Ishikawa (cell line): ENCODE measurements around the gene CNTNAP2.

Experiments
- CEBPB ChIP-seq: IDR thresholded peaks from 2 replicates; pipeline ENCODE4 v1.6.1; 2012
- CREB1 ChIP-seq: IDR thresholded peaks from 2 replicates; pipeline ENCODE4 v1.6.1; 2012; ENCODE audit warnings: low read depth
- EGR1 ChIP-seq: IDR thresholded peaks from 2 replicates; pipeline ENCODE4 v1.6.1; 2012
- EP300 ChIP-seq: IDR thresholded peaks from 2 replicates; pipeline ENCODE4 v1.6.1; 2012; ENCODE audit warnings: borderline replicate concordance
- FOXM1 ChIP-seq: IDR thresholded peaks from 2 replicates; pipeline ENCODE4 v1.6.1; 2012; ENCODE audit warnings: low read depth, borderline replicate concordance
- MAX ChIP-seq: IDR thresholded peaks from 2 replicates; pipeline ENCODE4 v1.6.1; 2012
- NFIC ChIP-seq: IDR thresholded peaks from 2 replicates; pipeline ENCODE4 v1.6.1; 2012
- RAD21 ChIP-seq: IDR thresholded peaks from 2 replicates; pipeline ENCODE4 v1.6.1; 2012; ENCODE audit warnings: low read depth
- REST ChIP-seq: IDR thresholded peaks from 2 replicates; pipeline ENCODE4 v1.6.1; 2012; ENCODE audit warnings: low read depth, mild to moderate bottlenecking
- TAF1 ChIP-seq: IDR thresholded peaks from 2 replicates; pipeline ENCODE4 v1.6.1; 2012; ENCODE audit warnings: low read depth, mild to moderate bottlenecking
- TCF12 ChIP-seq: IDR thresholded peaks from 2 replicates; pipeline ENCODE4 v1.6.1; 2012; ENCODE audit warnings: low read depth
- TEAD4 ChIP-seq: IDR thresholded peaks from 2 replicates; pipeline ENCODE4 v1.6.1; 2012
- USF1 ChIP-seq: IDR thresholded peaks from 2 replicates; pipeline ENCODE4 v1.6.1; 2012
- YY1 ChIP-seq: IDR thresholded peaks from 2 replicates; pipeline ENCODE4 v1.6.1; 2012; ENCODE audit warnings: low read depth
- ZBTB7A ChIP-seq: IDR thresholded peaks from 2 replicates; pipeline ENCODE4 v1.6.1; 2012; ENCODE audit warnings: low read depth

Gene CNTNAP2

GRCh38 chr7:148116829-148117403, 2000.3 kb downstream of the CNTNAP2 start:
- TF ChIP-seq YY1 = no peak
- TF ChIP-seq NFIC = no peak
- no peak for TF ChIP-seq TAF1
- TF ChIP-seq REST = no peak
- no peak for TF ChIP-seq TCF12
- no peak for TF ChIP-seq ZBTB7A
- TF ChIP-seq USF1 = no peak
- no peak for TF ChIP-seq TEAD4
- no peak for TF ChIP-seq CEBPB
- no peak for TF ChIP-seq RAD21
- TF ChIP-seq FOXM1 = no peak
- TF ChIP-seq CREB1 = no peak
- no peak for TF ChIP-seq MAX
- TF ChIP-seq EP300 = no peak
- TF ChIP-seq EGR1 = no peak

GRCh38 chr7:148118371-148118770, 2001.8 kb downstream of the CNTNAP2 start:
- TF ChIP-seq EP300 (no peak), EGR1 (no peak), YY1 (no peak), MAX (no peak), RAD21 (no peak), TEAD4 (no peak), USF1 (no peak), TCF12 (no peak), CEBPB (no peak), FOXM1 (no peak), TAF1 (no peak), REST (no peak), CREB1 (no peak)

GRCh38 chr7:148121401-148121800, 2004.8 kb downstream of the CNTNAP2 start:
- TF ChIP-seq CREB1 = no peak

- no peak for TF ChIP-seq YY1
- no peak for TF ChIP-seq RAD21
- TF ChIP-seq ZBTB7A = no peak
- TF ChIP-seq USF1 = no peak
- TF ChIP-seq MAX = no peak
- TF ChIP-seq TEAD4 = no peak
- TF ChIP-seq CEBPB = no peak
- no peak for TF ChIP-seq EP300
These were observed 2005.2 kb downstream of the CNTNAP2 start for GRCh38 chr7:148121847-148122246.

GRCh38 chr7:148124477-148124876, 2007.9 kb downstream of the CNTNAP2 start:
- no peak for TF ChIP-seq FOXM1
- no peak for TF ChIP-seq EGR1
- no peak for TF ChIP-seq MAX
- TF ChIP-seq TCF12 = no peak

GRCh38 chr7:148127374-148127773, 2010.8 kb downstream of the CNTNAP2 start:
- TF ChIP-seq CEBPB (no peak), MAX (no peak), FOXM1 (no peak), TAF1 (no peak), EGR1 (no peak), USF1 (no peak), TCF12 (no peak), EP300 (no peak), RAD21 (no peak), CREB1 (no peak), NFIC (no peak), REST (no peak), YY1 (no peak)
